ENCODE measurements around the gene NUBP2.

DNA sequence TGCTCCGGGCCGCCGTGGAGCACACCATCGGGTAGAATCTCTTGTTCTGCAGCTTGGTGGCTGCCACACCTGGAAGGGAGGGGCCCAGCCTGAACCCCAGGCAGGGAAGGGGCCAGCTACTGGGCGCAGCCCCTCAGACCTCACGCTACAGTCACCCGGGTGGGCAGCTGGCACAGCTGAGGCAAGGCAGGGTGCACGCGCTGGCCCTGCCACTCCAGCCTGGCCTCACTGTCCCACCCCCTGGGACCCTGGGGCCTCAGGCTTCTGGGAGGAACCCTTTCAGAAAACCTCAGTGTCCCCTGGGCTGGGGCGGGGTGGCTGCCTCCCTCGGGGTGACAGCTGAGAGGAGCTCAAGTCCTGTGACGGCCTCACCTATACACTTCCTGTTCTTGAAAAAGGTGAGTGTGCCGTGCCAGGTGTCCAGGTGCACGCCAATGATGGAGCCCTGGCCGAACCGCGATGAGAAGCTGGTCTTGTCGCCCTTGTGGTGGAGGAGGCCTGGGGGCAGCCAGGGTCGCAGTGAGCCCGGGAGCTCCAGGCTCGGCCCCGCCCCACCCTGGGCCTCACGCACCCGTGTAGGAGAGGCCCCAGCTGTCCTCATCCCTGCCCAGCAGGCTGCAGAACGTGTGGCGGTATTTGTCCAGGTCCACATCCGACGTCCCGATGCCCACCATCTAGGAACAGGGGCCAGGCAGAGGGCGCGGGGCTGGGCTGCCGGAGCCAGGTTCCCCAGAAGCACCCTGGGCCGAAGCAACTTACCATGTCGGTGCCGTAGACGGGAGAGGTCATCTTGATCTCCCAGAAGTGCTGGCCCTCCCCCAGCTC lies 5.2 kb upstream of the NUBP2 start:
- no peak for TF ChIP-seq CTCF (IDR thresholded peaks at IDR 0.05)
- no peak for TF ChIP-seq TAF1 (IDR thresholded peaks at IDR 0.05; ENCODE audit: borderline replicate concordance, low read depth, low read length)
- no peak for TF ChIP-seq RFX5 (IDR thresholded peaks at IDR 0.05; ENCODE audit: low read length)

Data from SK-N-SH (cell line).